Ovary (tissue), 3 donors: ENCODE results near the gene ALDH1A3.

ENCODE experiments used
- EP300 ChIP-seq: sonication (generic); formaldehyde crosslinking; IDR thresholded peaks from one replicate; pipeline ENCODE4 v1.6.1; 2017; ENCODE audit warnings: antibody characterized with exemption
- POLR2A ChIP-seq: fragments of 450-650 bp; IDR thresholded peaks from one replicate; pipeline ENCODE4 v1.6.1; 2017; ENCODE audit warnings: antibody characterized with exemption, mild to moderate bottlenecking, moderate library complexity
- TF ChIP-seq, protein P1 (sequence below), 3 donors: fragments of 450-650 bp in 2 of 3; fragments of 200-600 bp in 1 of 3; IDR thresholded peaks; one replicate each; pipeline versions ENCODE4 v1.5.1 to v1.8.0; 2016 to 2022; ENCODE audit warnings: antibody characterized with exemption in 3 of 3, mild to moderate bottlenecking in 1 of 3
- donor health status: DM: no; HTN: no; CAD: no.

DNA sequence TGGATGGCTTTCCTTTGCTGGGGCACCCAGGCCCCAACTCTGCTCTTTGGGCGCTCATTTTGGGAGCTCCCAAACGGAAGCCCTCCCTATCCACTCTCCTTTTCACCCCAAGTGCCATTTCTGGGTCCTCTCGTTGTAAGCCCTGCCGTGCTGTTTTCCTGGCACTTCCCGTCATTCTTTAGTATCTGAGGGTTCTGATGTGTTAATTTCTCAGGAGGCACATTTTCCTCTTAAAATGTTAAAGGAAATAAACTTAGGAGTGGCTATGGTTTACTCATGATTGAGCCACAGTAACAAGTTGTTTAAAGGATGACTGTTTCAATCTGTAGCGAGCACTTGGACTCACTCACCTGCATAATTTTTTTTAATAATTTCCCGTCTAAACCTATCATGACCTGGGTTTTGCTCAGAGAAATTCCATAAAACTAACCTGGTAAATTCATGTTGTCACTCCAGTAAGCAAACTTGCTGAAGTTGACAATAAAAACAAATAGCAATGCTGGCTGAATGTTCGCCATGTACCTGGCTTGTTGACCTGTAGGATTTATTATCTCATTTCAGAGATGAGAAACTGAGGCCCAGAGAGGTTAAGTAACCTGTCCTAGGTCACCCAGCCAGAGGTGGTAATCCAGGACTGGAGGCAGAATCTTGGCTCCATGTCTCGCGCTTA, 10.6 kb downstream of the ALDH1A3 start:
- TF ChIP-seq, protein P1, sequence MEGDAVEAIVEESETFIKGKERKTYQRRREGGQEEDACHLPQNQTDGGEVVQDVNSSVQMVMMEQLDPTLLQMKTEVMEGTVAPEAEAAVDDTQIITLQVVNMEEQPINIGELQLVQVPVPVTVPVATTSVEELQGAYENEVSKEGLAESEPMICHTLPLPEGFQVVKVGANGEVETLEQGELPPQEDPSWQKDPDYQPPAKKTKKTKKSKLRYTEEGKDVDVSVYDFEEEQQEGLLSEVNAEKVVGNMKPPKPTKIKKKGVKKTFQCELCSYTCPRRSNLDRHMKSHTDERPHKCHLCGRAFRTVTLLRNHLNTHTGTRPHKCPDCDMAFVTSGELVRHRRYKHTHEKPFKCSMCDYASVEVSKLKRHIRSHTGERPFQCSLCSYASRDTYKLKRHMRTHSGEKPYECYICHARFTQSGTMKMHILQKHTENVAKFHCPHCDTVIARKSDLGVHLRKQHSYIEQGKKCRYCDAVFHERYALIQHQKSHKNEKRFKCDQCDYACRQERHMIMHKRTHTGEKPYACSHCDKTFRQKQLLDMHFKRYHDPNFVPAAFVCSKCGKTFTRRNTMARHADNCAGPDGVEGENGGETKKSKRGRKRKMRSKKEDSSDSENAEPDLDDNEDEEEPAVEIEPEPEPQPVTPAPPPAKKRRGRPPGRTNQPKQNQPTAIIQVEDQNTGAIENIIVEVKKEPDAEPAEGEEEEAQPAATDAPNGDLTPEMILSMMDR (IDR thresholded peaks at IDR 0.05) = no peak
- TF ChIP-seq POLR2A (no peak), EP300 (no peak)
